Measurements from ENCODE around the gene RIMBP2.

DNA sequence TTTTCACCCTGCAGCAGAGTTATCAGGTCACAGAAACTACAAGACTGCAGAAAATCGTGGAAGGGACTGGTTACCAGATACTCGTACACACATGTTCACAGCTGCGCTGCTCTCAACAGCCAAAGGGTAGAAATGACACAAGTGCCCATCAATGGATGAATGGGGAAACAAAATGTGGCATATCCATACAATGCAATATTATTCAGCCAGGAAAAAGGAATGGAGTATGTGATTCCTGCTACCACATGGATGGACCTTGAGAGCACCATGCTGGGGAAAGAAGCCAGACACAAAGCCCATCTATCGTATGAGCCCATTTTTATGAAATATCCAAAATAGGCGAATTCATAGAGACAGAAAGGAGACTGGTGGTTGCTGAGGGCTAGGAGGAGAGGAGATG is 1.7 kb upstream of the RIMBP2 start:
- TF ChIP-seq POLR2A (IDR thresholded peaks at IDR 0.05; ENCODE audit: low read depth, low read length) (no peak), POLR2AphosphoS5 (IDR thresholded peaks at IDR 0.05; ENCODE audit: low read depth, low read length) (no peak), TAF1 (IDR thresholded peaks at IDR 0.05; ENCODE audit: borderline replicate concordance, low read depth, low read length) (no peak)

Data from GM12892 (cell line).